ENCODE results near the gene PTPN1. TPM values are rescaled to one million over a fixed set of nuclear protein-coding genes. Genes with fewer than 3 reads are reported as not detected.

The PTPN1 gene
- total and polyA plus RNA-seq, 2 of the 4 experiments (the other 2 are of a cell fraction) = 31.7 to 37.4 TPM

GRCh38 chr20:50590348-50590664 is 80.1 kb downstream of the PTPN1 start:
- intact Hi-C loops (cut with micrococcal nuclease) = no loop called here
- in situ Hi-C loops (cut with MboI; ENCODE audit: low sequenced_read_pairs) = no loop called here
- H3K4me3 ChIP-seq (ENCODE audit: insufficient read depth, low read depth, low read length) = no peak overlapping the region
- no peak overlapping the region for H4K91ac ChIP-seq (ENCODE audit: insufficient read depth, low read depth, low read length)
- no peak overlapping the region for H2AK5ac ChIP-seq (ENCODE audit: low read depth, low read length)
- no peak overlapping the region for H3K27ac ChIP-seq (ENCODE audit: insufficient read depth, low read length)
- H3K14ac ChIP-seq (replicated peaks; ENCODE audit: low read depth, low read length) = no peak overlapping the region
- H2BK20ac ChIP-seq (ENCODE audit: low read depth, low read length) = no peak overlapping the region
- dilution Hi-C loops (cut with HindIII; ENCODE audit: low sequenced_read_pairs, unreplicated experiment) = no loop called here
- no peaks in the 10 kb centered on the region for H3K9me3 ChIP-seq (ENCODE audit: control insufficient read depth, insufficient read depth, low read length)
- H3K23ac ChIP-seq (ENCODE audit: low read depth, low read length) = no peak overlapping the region
- ATAC-seq (ENCODE audit: low read depth) (no peak), DNase-seq (no peak)
- WGBS, 2 experiments (ENCODE audit: extremely low coverage in 2 of 2, insufficient read length in 1 of 2) = 95% methylated on average over 6 of the region's 11 CpGs; no CpG with 5 or more reads in 1 of the 2 experiments
- H3K79me1 ChIP-seq (ENCODE audit: low read depth in 1 of 2, low read length in 2 of 2) = peaks cover 0 to 12% of the 10 kb centered on the region in 2 experiments; a peak in 1 of 4 replicates
- H2BK15ac ChIP-seq (ENCODE audit: low read depth, low read length) = no peak overlapping the region
- H3K4ac ChIP-seq (ENCODE audit: low read depth, low read length) = no peak overlapping the region
- TF ChIP-seq CEBPB (IDR thresholded peaks at IDR 0.05; ENCODE audit: low read depth, low read length) (no peak), BHLHE40 (IDR thresholded peaks at IDR 0.05; ENCODE audit: low read depth, low read length) (no peak), RCOR1 (IDR thresholded peaks at IDR 0.05; ENCODE audit: insufficient replicate concordance, low read length) (no peak)
- H3K4me1 ChIP-seq (ENCODE audit: control insufficient read depth, insufficient read depth, low read length) = peaks cover 3% of the 10 kb centered on the region; the same call in 1 of the 2 replicates
- no peak overlapping the region for H3K4me2 ChIP-seq (ENCODE audit: low read depth, low read length)
- ChIA-PET POLR2A (ENCODE audit: unreplicated experiment) (no interaction called here), CTCF (no interaction called here)
- H4K8ac ChIP-seq (ENCODE audit: low read depth in 2 of 2, low read length in 2 of 2) = no peak overlapping the region
- H3K18ac ChIP-seq (ENCODE audit: low read depth, low read length) = no peak overlapping the region
- no TSS peak for BruUV-seq (replicated peaks)
- H3K9ac ChIP-seq (ENCODE audit: low read depth, low read length) = no peak overlapping the region
- no peaks in the 10 kb centered on the region for H3K27me3 ChIP-seq (ENCODE audit: control insufficient read depth, insufficient read depth, low read length)
- no peak overlapping the region for H4K5ac ChIP-seq (ENCODE audit: low read depth, low read length)
- H3K56ac ChIP-seq (ENCODE audit: extremely low read depth, insufficient read depth, low read length) = no peak overlapping the region
- peaks cover 6% of the 10 kb centered on the region; the same call in 1 of the 2 replicates for H3K9me1 ChIP-seq (ENCODE audit: insufficient read depth, low read length)
- no peak overlapping the region for H2AK9ac ChIP-seq (replicated peaks; ENCODE audit: low read depth, low read length, poor library complexity)
- 0 out of 2 replicates have a peak, but pooled peaks cover 8% of the 10 kb centered on the region for H4K20me1 ChIP-seq (ENCODE audit: insufficient read depth, low read length)
- H2BK120ac ChIP-seq (ENCODE audit: low read depth, low read length) = no peak overlapping the region
- H3K36me3 ChIP-seq (ENCODE audit: control insufficient read depth, insufficient read depth, low read length) = peaks cover 49% of the 10 kb centered on the region
- no peak overlapping the region for H2AFZ ChIP-seq (replicated peaks; ENCODE audit: low read length, poor library complexity)
- no peak overlapping the region for H2BK5ac ChIP-seq (ENCODE audit: low read depth, low read length, poor library complexity, severe bottlenecking)
